ENCODE results near the gene ZPLD1.

Gene ZPLD1

GRCh38 chr3:102434715-102435114, at the start of gene ZPLD1:
Gene ZPLD1 (plus strand): TSS chr3:102435015. CDS start chr3:102438488, 3,473 bp downstream.
- H3K27ac ChIP-seq (ENCODE audit: low read depth, low read length) = no peak within 1 kb of the TSS
- H3K27me3 ChIP-seq (ENCODE audit: control insufficient read depth, insufficient read depth, low read length) = peaks cover 9% of the 10 kb centered on the region
- no peaks in the 10 kb centered on the region for H3K4me1 ChIP-seq (ENCODE audit: control insufficient read depth, insufficient read depth, low read length)
- no peaks in the 10 kb centered on the region for H3K9me3 ChIP-seq (ENCODE audit: control insufficient read depth, insufficient read depth, low read depth, low read length)
- no peak within 1 kb of the TSS for H3K9ac ChIP-seq (ENCODE audit: low read length)
- H3K4me3 ChIP-seq (ENCODE audit: low read depth, low read length) = no peak within 1 kb of the TSS
- H3K36me3 ChIP-seq (ENCODE audit: control insufficient read depth, insufficient read depth, low read length) = no peaks in the 10 kb centered on the region

- H3K27me3 ChIP-seq (ENCODE audit: control insufficient read depth, insufficient read depth, low read length) = no peaks in the 10 kb centered on the region
- no peak overlapping the region for H3K27ac ChIP-seq (ENCODE audit: low read depth, low read length)
- no peaks in the 10 kb centered on the region for H3K4me1 ChIP-seq (ENCODE audit: control insufficient read depth, insufficient read depth, low read length)
- no peaks in the 10 kb centered on the region for H3K9me3 ChIP-seq (ENCODE audit: control insufficient read depth, insufficient read depth, low read depth, low read length)
- H3K36me3 ChIP-seq (ENCODE audit: control insufficient read depth, insufficient read depth, low read length) = no peaks in the 10 kb centered on the region
- no peak overlapping the region for H3K4me3 ChIP-seq (ENCODE audit: low read depth, low read length)
- H3K9ac ChIP-seq (ENCODE audit: low read length) = no peak overlapping the region
Observed at GRCh38 chr3:102390171-102390864, 44.5 kb upstream of the ZPLD1 start.

GRCh38 chr3:102390916-102391315, 43.9 kb upstream of the ZPLD1 start:
- Histone ChIP-seq H3K9ac (ENCODE audit: low read length) (no peak overlapping the region), H3K4me1 (ENCODE audit: control insufficient read depth, insufficient read depth, low read length) (no peaks in the 10 kb centered on the region), H3K27ac (ENCODE audit: low read depth, low read length) (no peak overlapping the region), H3K9me3 (ENCODE audit: control insufficient read depth, insufficient read depth, low read depth, low read length) (no peaks in the 10 kb centered on the region), H3K27me3 (ENCODE audit: control insufficient read depth, insufficient read depth, low read length) (no peaks in the 10 kb centered on the region), H3K36me3 (ENCODE audit: control insufficient read depth, insufficient read depth, low read length) (no peaks in the 10 kb centered on the region), H3K4me3 (ENCODE audit: low read depth, low read length) (no peak overlapping the region)

- Histone ChIP-seq H3K4me3 (ENCODE audit: low read depth, low read length) (no peak overlapping the region), H3K9ac (ENCODE audit: low read length) (no peak overlapping the region), H3K9me3 (ENCODE audit: control insufficient read depth, insufficient read depth, low read depth, low read length) (no peaks in the 10 kb centered on the region), H3K4me1 (ENCODE audit: control insufficient read depth, insufficient read depth, low read length) (no peaks in the 10 kb centered on the region), H3K27ac (ENCODE audit: low read depth, low read length) (no peak overlapping the region), H3K36me3 (ENCODE audit: control insufficient read depth, insufficient read depth, low read length) (no peaks in the 10 kb centered on the region), H3K27me3 (ENCODE audit: control insufficient read depth, insufficient read depth, low read length) (no peaks in the 10 kb centered on the region)
Observed at GRCh38 chr3:102391491-102391890, 43.3 kb upstream of the ZPLD1 start.

- Histone ChIP-seq H3K4me1 (ENCODE audit: control insufficient read depth, insufficient read depth, low read length) (no peaks in the 10 kb centered on the region), H3K4me3 (ENCODE audit: low read depth, low read length) (no peak overlapping the region), H3K9ac (ENCODE audit: low read length) (no peak overlapping the region), H3K9me3 (ENCODE audit: control insufficient read depth, insufficient read depth, low read depth, low read length) (no peaks in the 10 kb centered on the region; the same call in 1 of the 2 replicates), H3K27ac (ENCODE audit: low read depth, low read length) (no peak overlapping the region), H3K36me3 (ENCODE audit: control insufficient read depth, insufficient read depth, low read length) (no peaks in the 10 kb centered on the region), H3K27me3 (ENCODE audit: control insufficient read depth, insufficient read depth, low read length) (no peaks in the 10 kb centered on the region)
Observed at GRCh38 chr3:102394517-102394916, 40.3 kb upstream of the ZPLD1 start.

- Histone ChIP-seq H3K27me3 (ENCODE audit: control insufficient read depth, insufficient read depth, low read length) (no peaks in the 10 kb centered on the region), H3K27ac (ENCODE audit: low read depth, low read length) (no peak overlapping the region), H3K4me1 (ENCODE audit: control insufficient read depth, insufficient read depth, low read length) (no peaks in the 10 kb centered on the region; the same call in 1 of the 2 replicates), H3K36me3 (ENCODE audit: control insufficient read depth, insufficient read depth, low read length) (no peaks in the 10 kb centered on the region), H3K4me3 (ENCODE audit: low read depth, low read length) (no peak overlapping the region), H3K9ac (ENCODE audit: low read length) (no peak overlapping the region), H3K9me3 (ENCODE audit: control insufficient read depth, insufficient read depth, low read depth, low read length) (no peaks in the 10 kb centered on the region; the same call in 1 of the 2 replicates)
Observed at GRCh38 chr3:102398176-102398575, 36.6 kb upstream of the ZPLD1 start.

- Histone ChIP-seq H3K4me1 (ENCODE audit: control insufficient read depth, insufficient read depth, low read length) (no peaks in the 10 kb centered on the region; the same call in 1 of the 2 replicates), H3K27me3 (ENCODE audit: control insufficient read depth, insufficient read depth, low read length) (no peaks in the 10 kb centered on the region), H3K9me3 (ENCODE audit: control insufficient read depth, insufficient read depth, low read depth, low read length) (no peaks in the 10 kb centered on the region; the same call in 1 of the 2 replicates), H3K27ac (ENCODE audit: low read depth, low read length) (no peak overlapping the region), H3K4me3 (ENCODE audit: low read depth, low read length) (no peak overlapping the region), H3K36me3 (ENCODE audit: control insufficient read depth, insufficient read depth, low read length) (no peaks in the 10 kb centered on the region), H3K9ac (ENCODE audit: low read length) (no peak overlapping the region)
Observed at GRCh38 chr3:102398666-102399065, 36.1 kb upstream of the ZPLD1 start.

GRCh38 chr3:102400142-102400541, 34.7 kb upstream of the ZPLD1 start:
- H3K27ac ChIP-seq (ENCODE audit: low read depth, low read length) = no peak overlapping the region
- no peak overlapping the region for H3K4me3 ChIP-seq (ENCODE audit: low read depth, low read length)
- H3K9me3 ChIP-seq (ENCODE audit: control insufficient read depth, insufficient read depth, low read depth, low read length) = no peaks in the 10 kb centered on the region; the same call in 1 of the 2 replicates
- no peaks in the 10 kb centered on the region; the same call in 1 of the 2 replicates for H3K4me1 ChIP-seq (ENCODE audit: control insufficient read depth, insufficient read depth, low read length)
- H3K36me3 ChIP-seq (ENCODE audit: control insufficient read depth, insufficient read depth, low read length) = no peaks in the 10 kb centered on the region
- no peaks in the 10 kb centered on the region for H3K27me3 ChIP-seq (ENCODE audit: control insufficient read depth, insufficient read depth, low read length)
- H3K9ac ChIP-seq (ENCODE audit: low read length) = no peak overlapping the region

- H3K9ac ChIP-seq (ENCODE audit: low read length) = no peak overlapping the region
- no peak overlapping the region for H3K4me3 ChIP-seq (ENCODE audit: low read depth, low read length)
- no peaks in the 10 kb centered on the region; the same call in 1 of the 2 replicates for H3K4me1 ChIP-seq (ENCODE audit: control insufficient read depth, insufficient read depth, low read length)
- no peaks in the 10 kb centered on the region for H3K36me3 ChIP-seq (ENCODE audit: control insufficient read depth, insufficient read depth, low read length)
- H3K9me3 ChIP-seq (ENCODE audit: control insufficient read depth, insufficient read depth, low read depth, low read length) = no peaks in the 10 kb centered on the region; the same call in 1 of the 2 replicates
- no peaks in the 10 kb centered on the region for H3K27me3 ChIP-seq (ENCODE audit: control insufficient read depth, insufficient read depth, low read length)
- H3K27ac ChIP-seq (ENCODE audit: low read depth, low read length) = no peak overlapping the region
Observed at GRCh38 chr3:102400766-102401165, 34.0 kb upstream of the ZPLD1 start.

- H3K9me3 ChIP-seq (ENCODE audit: control insufficient read depth, insufficient read depth, low read depth, low read length) = no peaks in the 10 kb centered on the region
- H3K27ac ChIP-seq (ENCODE audit: low read depth, low read length) = no peak overlapping the region
- H3K4me3 ChIP-seq (ENCODE audit: low read depth, low read length) = no peak overlapping the region
- no peak overlapping the region for H3K9ac ChIP-seq (ENCODE audit: low read length)
- H3K27me3 ChIP-seq (ENCODE audit: control insufficient read depth, insufficient read depth, low read length) = no peaks in the 10 kb centered on the region
- no peaks in the 10 kb centered on the region for H3K36me3 ChIP-seq (ENCODE audit: control insufficient read depth, insufficient read depth, low read length)
- no peaks in the 10 kb centered on the region for H3K4me1 ChIP-seq (ENCODE audit: control insufficient read depth, insufficient read depth, low read length)
Observed at GRCh38 chr3:102410616-102411015, 24.2 kb upstream of the ZPLD1 start.

GRCh38 chr3:102415553-102415952, 19.3 kb upstream of the ZPLD1 start:
- no peak overlapping the region for H3K27ac ChIP-seq (ENCODE audit: low read depth, low read length)
- no peaks in the 10 kb centered on the region for H3K9me3 ChIP-seq (ENCODE audit: control insufficient read depth, insufficient read depth, low read depth, low read length)
- H3K36me3 ChIP-seq (ENCODE audit: control insufficient read depth, insufficient read depth, low read length) = no peaks in the 10 kb centered on the region
- no peak overlapping the region for H3K4me3 ChIP-seq (ENCODE audit: low read depth, low read length)
- no peak overlapping the region for H3K9ac ChIP-seq (ENCODE audit: low read length)
- no peaks in the 10 kb centered on the region for H3K27me3 ChIP-seq (ENCODE audit: control insufficient read depth, insufficient read depth, low read length)
- no peaks in the 10 kb centered on the region for H3K4me1 ChIP-seq (ENCODE audit: control insufficient read depth, insufficient read depth, low read length)

Measured in HUES6 (cell line).